Gastrocnemius medialis (tissue), 4 donors: Measurements from ENCODE around the gene SUGCT. TPM values are rescaled to one million over a fixed set of nuclear protein-coding genes. Genes with fewer than 3 reads are reported as not detected.

Source experiments
- ATAC-seq, 2 donors: fragments of 150-250 bp; one replicate each; pipeline ENCODE4 v1.9.1; 2016
- DNase-seq, 2 donors: peaks; one replicate each; pipeline ENCODE4 v3.0.0-alpha.2; 2019
- H3K27ac ChIP-seq, 4 donors: fragments of 200-600 bp; sonication (generic); 1 replicate in 1 of 4; 2 replicates in 3 of 4; pipeline ENCODE4 v1.5.1; 2016 to 2018; ENCODE audit warnings: mild to moderate bottlenecking in 2 of 4, moderate library complexity in 1 of 4
- H3K27me3 ChIP-seq, 3 donors: fragments of 200-600 bp; sonication (generic) in 2 of 3; 1 replicate in 1 of 3; 2 replicates in 2 of 3; pipeline versions ENCODE4 v1.5.1 to v1.6.0; 2016 to 2019; ENCODE audit warnings: mild to moderate bottlenecking in 1 of 3, moderate library complexity in 1 of 3
- H3K36me3 ChIP-seq, 2 donors: fragments of 200-600 bp; sonication (generic) in 1 of 2; one replicate each; pipeline ENCODE4 v1.5.1; 2017 to 2018
- H3K4me1 ChIP-seq, 2 donors: fragments of 200-600 bp; sonication (generic) in 1 of 2; one replicate each; pipeline ENCODE4 v1.5.1; 2016 to 2017; ENCODE audit warnings: mild to moderate bottlenecking in 2 of 2
- H3K4me3 ChIP-seq, 4 donors: fragments of 200-600 bp; sonication (generic) in 3 of 4; 1 replicate in 1 of 4; 2 replicates in 3 of 4; pipeline ENCODE4 v1.5.1; 2016 to 2019; ENCODE audit warnings: mild to moderate bottlenecking in 2 of 4
- H3K9me3 ChIP-seq, 3 donors: fragments of 200-600 bp; sonication (generic) in 2 of 3; 1 replicate in 1 of 3; 2 replicates in 2 of 3; pipeline ENCODE4 v1.5.1; 2016 to 2019
- CTCF ChIP-seq, 5 experiments: fragments of 450-650 bp in 3 of 5; fragments of 200-600 bp in 2 of 5; sonication (generic) in 2 of 5; IDR thresholded peaks in 4 of 5; conservative IDR thresholded peaks in 1 of 5; 1 replicate in 4 of 5; 2 replicates in 1 of 5; pipeline ENCODE4 v1.5.1; 2016 to 2019; ENCODE audit warnings: antibody characterized with exemption in 5 of 5, mild to moderate bottlenecking in 3 of 5, moderate library complexity in 3 of 5
- POLR2A ChIP-seq, 2 donors: fragments of 450-650 bp; IDR thresholded peaks; one replicate each; pipeline ENCODE4 v1.6.1; 2017; ENCODE audit warnings: antibody characterized with exemption in 2 of 2, mild to moderate bottlenecking in 2 of 2, moderate library complexity in 2 of 2
- in situ Hi-C, 4 donors: fragments of 200-750 bp; cut with MboI; loops; one replicate each; pipeline versions ENCODE4 v1.15.0 to v1.8.0; 2017; ENCODE audit warnings: low sequenced_read_pairs in 4 of 4
- intact Hi-C: fragments of 100-400 bp; cut with DNase I; formaldehyde crosslinking; loops from one replicate; pipeline ENCODE4 v1.15.1; 2023; ENCODE audit warnings: low total_unique reads
- total RNA-seq, 4 donors: library from RNA; depleted of rRNA; stranded (reverse); fragments of >200 nt; gene quantifications; one replicate each; pipeline versions ENCODE4 v1.1.0 to v1.2.3, GENCODE V29; 2016

Gene SUGCT
- total RNA-seq, 4 donors from 2014 or later = 2.3 to 3.5 (median 2.9) TPM

- no peak overlapping the region for H3K27ac ChIP-seq
- TF ChIP-seq CTCF (IDR thresholded peaks at IDR 0.05 in 4 of 5, conservative IDR thresholded peaks at IDR 0.05 in 1 of 5) = no peak
- no peak for TF ChIP-seq POLR2A (IDR thresholded peaks at IDR 0.05)
Measured at GRCh38 chr7:40795607-40796006, 660.8 kb downstream of the SUGCT start.

GRCh38 chr7:40796723-40797122 lies 661.9 kb downstream of the SUGCT start:
- in situ Hi-C loops (no loop called here), intact Hi-C loops (no loop called here)
- Histone ChIP-seq H3K9me3 (no peaks in the 10 kb centered on the region), H3K27me3 (no peaks in the 10 kb centered on the region), H3K4me1 (peaks cover 8% of the 10 kb centered on the region in 2 donors), H3K27ac (no peak overlapping the region), H3K4me3 (no peak overlapping the region), H3K36me3 (no peaks in the 10 kb centered on the region)
- DNase-seq = no peak
- ATAC-seq = no peak
- no peak for TF ChIP-seq CTCF (IDR thresholded peaks at IDR 0.05 in 4 of 5, conservative IDR thresholded peaks at IDR 0.05 in 1 of 5)
- TF ChIP-seq POLR2A (IDR thresholded peaks at IDR 0.05) = no peak

More at GRCh38 chr7:40795607-40796006, 660.8 kb downstream of the SUGCT start:
- ATAC-seq (no peak), DNase-seq (no peak)
- Histone ChIP-seq H3K9me3 (no peaks in the 10 kb centered on the region), H3K36me3 (no peaks in the 10 kb centered on the region), H3K4me3 (no peak overlapping the region), H3K27me3 (no peaks in the 10 kb centered on the region), H3K4me1 (peaks cover 3 to 4% of the 10 kb centered on the region in 2 donors)
- intact Hi-C loops = no loop called here
- in situ Hi-C loops = no loop called here

GRCh38 chr7:40798613-40799012 lies 663.8 kb downstream of the SUGCT start:
- Histone ChIP-seq H3K9me3 (no peaks in the 10 kb centered on the region), H3K27me3 (no peaks in the 10 kb centered on the region), H3K4me1 (peaks cover 8% of the 10 kb centered on the region in 2 donors), H3K4me3 (no peak overlapping the region), H3K27ac (no peak overlapping the region), H3K36me3 (no peaks in the 10 kb centered on the region)
- DNase-seq (no peak), ATAC-seq (no peak)
- TF ChIP-seq CTCF (IDR thresholded peaks at IDR 0.05 in 4 of 5, conservative IDR thresholded peaks at IDR 0.05 in 1 of 5) (no peak), POLR2A (IDR thresholded peaks at IDR 0.05) (no peak)
- in situ Hi-C loops = no loop called here
- intact Hi-C loops = no loop called here

GRCh38 chr7:40799493-40800403 lies 664.9 kb downstream of the SUGCT start:
- intact Hi-C loops (no loop called here), in situ Hi-C loops (no loop called here)
- Histone ChIP-seq H3K36me3 (no peaks in the 10 kb centered on the region), H3K4me1 (peaks cover 8% of the 10 kb centered on the region in 2 donors), H3K27me3 (no peaks in the 10 kb centered on the region), H3K4me3 (no peak overlapping the region), H3K27ac (no peak overlapping the region), H3K9me3 (no peaks in the 10 kb centered on the region)
- DNase-seq = no peak
- no peak for ATAC-seq
- TF ChIP-seq POLR2A (IDR thresholded peaks at IDR 0.05) = no peak
- TF ChIP-seq CTCF (IDR thresholded peaks at IDR 0.05 in 4 of 5, conservative IDR thresholded peaks at IDR 0.05 in 1 of 5) = no peak
